ENCODE results near the gene MEGF10.

Gene MEGF10

DNA sequence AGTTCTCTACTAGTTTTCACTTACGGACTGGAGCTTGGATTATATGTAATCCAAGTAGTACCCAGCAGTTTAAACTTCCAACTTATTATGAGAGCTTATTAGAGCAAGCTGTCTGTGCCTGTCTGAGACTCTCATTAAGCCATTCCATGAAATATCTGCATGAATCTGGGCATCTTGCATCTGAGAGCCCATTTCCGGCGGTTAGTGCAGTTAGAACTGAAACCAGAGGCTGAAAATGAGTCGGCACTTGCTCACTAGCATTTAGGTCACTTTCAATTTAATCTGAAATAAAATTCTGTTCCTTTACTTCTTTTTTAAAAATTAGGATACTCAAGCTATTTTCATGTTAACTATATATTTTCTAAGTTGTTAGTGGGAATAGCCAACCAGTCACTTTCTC lies 102.2 kb downstream of the MEGF10 start:
- no peak overlapping the region for H4K8ac ChIP-seq (ENCODE audit: low read depth, low read length)
- H3K4me3 ChIP-seq (ENCODE audit: low read length) = no peak overlapping the region
- H3K79me2 ChIP-seq (ENCODE audit: control insufficient read depth, insufficient read depth, low read length) = no peaks in the 10 kb centered on the region
- H4K5ac ChIP-seq (ENCODE audit: low read length) = no peak overlapping the region
- H3K56ac ChIP-seq (ENCODE audit: low read length) = no peak overlapping the region
- no peak overlapping the region for H3K23ac ChIP-seq (ENCODE audit: low read length)
- H3K36me3 ChIP-seq (ENCODE audit: control insufficient read depth, insufficient read depth, low read length) = no peaks in the 10 kb centered on the region
- no peak overlapping the region for H3K4ac ChIP-seq (ENCODE audit: low read depth, low read length)
- no peak overlapping the region for H3K4me2 ChIP-seq (ENCODE audit: low read length)
- H3K9ac ChIP-seq (ENCODE audit: low read length) = no peak overlapping the region
- H3K79me1 ChIP-seq (ENCODE audit: low read length) = no peaks in the 10 kb centered on the region
- no peak overlapping the region for H3K18ac ChIP-seq (ENCODE audit: low read length)
- no peaks in the 10 kb centered on the region for H3K4me1 ChIP-seq (ENCODE audit: control insufficient read depth, low read depth, low read length)
- no peak overlapping the region for H2BK15ac ChIP-seq (replicated peaks; ENCODE audit: low read depth)
- DNase-seq = no peak
- no peak overlapping the region for H2BK120ac ChIP-seq (ENCODE audit: low read depth, low read length)
- WGBS (ENCODE audit: extremely low coverage, insufficient coverage, low lambda C conversion rate) = no CpG with 5 or more reads among the region's 4 CpGs
- no peak overlapping the region for H2BK5ac ChIP-seq (ENCODE audit: low read length)
- H2AK5ac ChIP-seq (ENCODE audit: low read length) = no peak overlapping the region
- H3K27me3 ChIP-seq (ENCODE audit: insufficient read depth, low read length, poor library complexity) = no peaks in the 10 kb centered on the region
- no peak overlapping the region for H3K27ac ChIP-seq (ENCODE audit: low read depth, low read length)

DNA sequence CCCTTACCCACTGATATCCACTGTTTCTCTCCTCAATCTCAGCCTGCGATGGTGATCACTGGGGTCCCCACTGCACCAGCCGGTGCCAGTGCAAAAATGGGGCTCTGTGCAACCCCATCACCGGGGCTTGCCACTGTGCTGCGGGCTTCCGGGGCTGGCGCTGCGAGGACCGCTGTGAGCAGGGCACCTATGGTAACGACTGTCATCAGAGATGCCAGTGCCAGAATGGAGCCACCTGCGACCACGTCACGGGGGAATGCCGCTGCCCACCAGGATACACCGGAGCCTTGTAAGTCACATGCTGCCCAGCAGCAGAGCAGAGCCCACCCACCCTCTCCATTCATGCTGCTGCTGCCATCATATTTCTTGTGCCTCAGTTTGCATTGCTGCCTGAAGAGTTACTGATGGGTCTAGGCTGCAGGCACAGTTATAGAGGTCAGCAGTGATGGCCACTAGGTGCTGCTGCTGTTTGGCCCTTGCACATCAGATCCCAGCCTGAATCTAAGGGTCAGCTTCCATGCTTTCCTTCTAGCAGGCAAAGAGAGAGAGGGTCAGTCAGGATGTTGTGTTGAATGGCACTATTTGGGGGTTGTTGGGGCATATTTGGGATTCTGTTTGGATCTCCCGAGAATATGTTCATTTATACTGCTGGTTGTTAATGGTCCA lies 106.0 kb downstream of the MEGF10 start:
- peak; percentile 8 for DNase-seq
- Histone ChIP-seq H3K23ac (ENCODE audit: low read length) (no peak overlapping the region), H3K18ac (ENCODE audit: low read length) (no peak overlapping the region), H3K4me3 (ENCODE audit: low read length) (no peak overlapping the region), H3K9ac (ENCODE audit: low read length) (no peak overlapping the region), H3K4ac (ENCODE audit: low read depth, low read length) (no peak overlapping the region), H4K8ac (ENCODE audit: low read depth, low read length) (no peak overlapping the region), H2BK15ac (replicated peaks; ENCODE audit: low read depth) (no peak overlapping the region), H3K4me2 (ENCODE audit: low read length) (no peak overlapping the region), H2BK5ac (ENCODE audit: low read length) (no peak overlapping the region), H3K79me2 (ENCODE audit: control insufficient read depth, insufficient read depth, low read length) (no peaks in the 10 kb centered on the region), H3K56ac (ENCODE audit: low read length) (no peak overlapping the region), H2BK120ac (ENCODE audit: low read depth, low read length) (no peak overlapping the region), H3K36me3 (ENCODE audit: control insufficient read depth, insufficient read depth, low read length) (no peaks in the 10 kb centered on the region), H3K27ac (ENCODE audit: low read depth, low read length) (no peak overlapping the region), H3K27me3 (ENCODE audit: insufficient read depth, low read length, poor library complexity) (no peaks in the 10 kb centered on the region), H3K79me1 (ENCODE audit: low read length) (no peaks in the 10 kb centered on the region), H4K5ac (ENCODE audit: low read length) (no peak overlapping the region), H3K4me1 (ENCODE audit: control insufficient read depth, low read depth, low read length) (no peaks in the 10 kb centered on the region), H2AK5ac (ENCODE audit: low read length) (no peak overlapping the region)
- no CpG with 5 or more reads among the region's 15 CpGs for WGBS (ENCODE audit: extremely low coverage, insufficient coverage, low lambda C conversion rate)

GRCh38 chr5:127398508-127398907 lies 107.9 kb downstream of the MEGF10 start:
- no peak overlapping the region for H3K4me3 ChIP-seq (ENCODE audit: low read length)
- H3K4me2 ChIP-seq (ENCODE audit: low read length) = no peak overlapping the region
- H3K23ac ChIP-seq (ENCODE audit: low read length) = no peak overlapping the region
- WGBS (ENCODE audit: extremely low coverage, insufficient coverage, low lambda C conversion rate) = no CpG with 5 or more reads among the region's 2 CpGs
- no peaks in the 10 kb centered on the region for H3K36me3 ChIP-seq (ENCODE audit: control insufficient read depth, insufficient read depth, low read length)
- DNase-seq = no peak
- no peak overlapping the region for H3K56ac ChIP-seq (ENCODE audit: low read length)
- H3K79me2 ChIP-seq (ENCODE audit: control insufficient read depth, insufficient read depth, low read length) = no peaks in the 10 kb centered on the region
- H4K8ac ChIP-seq (ENCODE audit: low read depth, low read length) = no peak overlapping the region
- H3K9ac ChIP-seq (ENCODE audit: low read length) = no peak overlapping the region
- no peak overlapping the region for H4K5ac ChIP-seq (ENCODE audit: low read length)
- H3K4me1 ChIP-seq (ENCODE audit: control insufficient read depth, low read depth, low read length) = no peaks in the 10 kb centered on the region
- H2BK120ac ChIP-seq (ENCODE audit: low read depth, low read length) = no peak overlapping the region
- H3K4ac ChIP-seq (ENCODE audit: low read depth, low read length) = no peak overlapping the region
- no peak overlapping the region for H2AK5ac ChIP-seq (ENCODE audit: low read length)
- H3K27ac ChIP-seq (ENCODE audit: low read depth, low read length) = no peak overlapping the region
- H3K79me1 ChIP-seq (ENCODE audit: low read length) = no peaks in the 10 kb centered on the region
- H3K27me3 ChIP-seq (ENCODE audit: insufficient read depth, low read length, poor library complexity) = no peaks in the 10 kb centered on the region
- H3K18ac ChIP-seq (ENCODE audit: low read length) = no peak overlapping the region
- H2BK15ac ChIP-seq (replicated peaks; ENCODE audit: low read depth) = no peak overlapping the region
- H2BK5ac ChIP-seq (ENCODE audit: low read length) = no peak overlapping the region

DNA sequence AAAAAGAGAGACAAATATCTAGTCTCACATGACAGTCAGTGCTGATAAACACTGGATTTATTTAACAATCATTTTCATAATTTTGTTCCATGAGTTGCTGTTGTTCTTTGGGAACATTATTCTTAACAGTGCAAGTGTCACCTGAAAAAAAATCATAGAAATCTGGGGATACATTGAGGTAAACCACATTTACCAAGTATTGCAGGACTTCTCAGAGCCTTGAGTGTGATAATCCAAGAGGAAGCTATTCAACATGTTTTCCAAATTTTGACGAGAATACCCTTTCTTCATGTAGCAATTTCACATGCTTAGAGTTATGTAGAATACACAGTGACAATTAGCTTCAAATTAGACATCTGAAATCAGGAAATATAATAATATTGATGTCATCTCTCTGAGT lies 108.5 kb downstream of the MEGF10 start:
- Histone ChIP-seq H2AK5ac (ENCODE audit: low read length) (no peak overlapping the region), H3K9ac (ENCODE audit: low read length) (no peak overlapping the region), H3K79me2 (ENCODE audit: control insufficient read depth, insufficient read depth, low read length) (no peaks in the 10 kb centered on the region), H2BK120ac (ENCODE audit: low read depth, low read length) (no peak overlapping the region), H3K56ac (ENCODE audit: low read length) (no peak overlapping the region), H4K8ac (ENCODE audit: low read depth, low read length) (no peak overlapping the region), H3K4me3 (ENCODE audit: low read length) (no peak overlapping the region), H4K5ac (ENCODE audit: low read length) (no peak overlapping the region), H3K27ac (ENCODE audit: low read depth, low read length) (no peak overlapping the region), H3K4me2 (ENCODE audit: low read length) (no peak overlapping the region), H3K23ac (ENCODE audit: low read length) (no peak overlapping the region), H3K27me3 (ENCODE audit: insufficient read depth, low read length, poor library complexity) (no peaks in the 10 kb centered on the region), H3K36me3 (ENCODE audit: control insufficient read depth, insufficient read depth, low read length) (no peaks in the 10 kb centered on the region), H3K4me1 (ENCODE audit: control insufficient read depth, low read depth, low read length) (no peaks in the 10 kb centered on the region), H3K4ac (ENCODE audit: low read depth, low read length) (no peak overlapping the region), H2BK5ac (ENCODE audit: low read length) (no peak overlapping the region), H2BK15ac (replicated peaks; ENCODE audit: low read depth) (no peak overlapping the region), H3K18ac (ENCODE audit: low read length) (no peak overlapping the region), H3K79me1 (ENCODE audit: low read length) (no peaks in the 10 kb centered on the region)
- no CpG with 5 or more reads among the region's 1 CpG for WGBS (ENCODE audit: extremely low coverage, insufficient coverage, low lambda C conversion rate)
- no peak for DNase-seq

DNA sequence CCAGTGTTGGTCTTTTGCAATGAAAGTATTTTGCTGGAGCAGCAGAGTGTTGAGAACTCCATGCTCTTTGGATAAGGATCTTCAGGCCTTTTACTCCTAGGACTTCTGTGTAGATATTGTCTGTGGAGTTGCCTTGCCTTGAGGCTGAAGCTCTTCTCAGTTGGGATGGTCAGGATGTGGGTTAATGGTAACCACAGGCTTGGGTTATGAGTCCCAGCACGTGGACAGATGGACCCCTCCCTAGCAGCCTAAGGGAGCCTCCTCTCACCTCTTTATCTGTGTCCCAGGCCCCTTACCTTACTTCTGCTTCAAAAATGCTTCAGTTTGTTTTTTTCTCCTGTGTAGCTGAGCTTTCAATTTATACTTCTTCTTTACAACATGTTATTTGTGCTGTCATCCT lies 109.9 kb downstream of the MEGF10 start:
- Histone ChIP-seq H2BK15ac (replicated peaks; ENCODE audit: low read depth) (no peak overlapping the region), H3K4me2 (ENCODE audit: low read length) (no peak overlapping the region), H3K18ac (ENCODE audit: low read length) (no peak overlapping the region), H3K27ac (ENCODE audit: low read depth, low read length) (no peak overlapping the region), H3K4ac (ENCODE audit: low read depth, low read length) (no peak overlapping the region), H2BK5ac (ENCODE audit: low read length) (no peak overlapping the region), H3K79me2 (ENCODE audit: control insufficient read depth, insufficient read depth, low read length) (no peaks in the 10 kb centered on the region), H3K79me1 (ENCODE audit: low read length) (no peaks in the 10 kb centered on the region), H3K36me3 (ENCODE audit: control insufficient read depth, insufficient read depth, low read length) (no peaks in the 10 kb centered on the region), H4K8ac (ENCODE audit: low read depth, low read length) (no peak overlapping the region), H4K5ac (ENCODE audit: low read length) (no peak overlapping the region), H3K4me1 (ENCODE audit: control insufficient read depth, low read depth, low read length) (no peaks in the 10 kb centered on the region), H2BK120ac (ENCODE audit: low read depth, low read length) (no peak overlapping the region), H3K56ac (ENCODE audit: low read length) (no peak overlapping the region), H2AK5ac (ENCODE audit: low read length) (no peak overlapping the region), H3K27me3 (ENCODE audit: insufficient read depth, low read length, poor library complexity) (no peaks in the 10 kb centered on the region), H3K4me3 (ENCODE audit: low read length) (no peak overlapping the region), H3K23ac (ENCODE audit: low read length) (no peak overlapping the region), H3K9ac (ENCODE audit: low read length) (no peak overlapping the region)
- no peak for DNase-seq
- WGBS (ENCODE audit: extremely low coverage, insufficient coverage, low lambda C conversion rate) = no CpG with 5 or more reads among the region's 1 CpG

Data from mesendoderm (in vitro differentiated cells).